Measurements from ENCODE around the gene PLOD1.
"Not testable (repeated sequence)": the region's sequence is repeated elsewhere in the genome, so short reads cannot be mapped to it uniquely, and the experiment has no call there.

Gene PLOD1

DNA sequence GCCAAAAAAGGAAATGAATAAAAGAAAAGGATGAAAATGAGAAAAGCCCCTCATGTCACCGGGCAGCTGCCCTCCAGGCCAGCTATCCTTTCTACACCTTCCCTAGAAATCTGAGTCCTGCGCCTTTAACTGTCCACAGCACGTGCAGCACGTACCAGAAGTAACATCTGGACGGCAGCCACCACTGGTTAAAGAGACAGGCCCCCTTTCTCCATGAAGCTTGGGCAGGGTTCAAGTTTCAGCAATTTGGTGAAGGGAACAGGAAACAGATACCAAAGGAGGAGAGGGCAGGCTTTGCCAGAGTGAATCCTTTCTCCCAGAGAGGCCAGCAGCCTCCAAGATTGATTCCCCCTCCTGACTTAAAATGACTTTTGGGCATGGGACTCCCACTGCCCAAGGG is 4.7 kb upstream of the PLOD1 start:
- in situ Hi-C loops (cut with MboI; ENCODE audit: low sequenced_read_pairs, unreplicated experiment): no loop called here
- DNase-seq (ENCODE audit: low spot score): peak; percentile 68

GRCh38 chr1:11930571-11931445 is 3.7 kb upstream of the PLOD1 start:
- no peak for TF ChIP-seq CTCF (IDR thresholded peaks at IDR 0.05; ENCODE audit: borderline replicate concordance, control extremely low read depth, extremely low read depth, insufficient read depth, missing control alignments)
- no peak for DNase-seq (ENCODE audit: low spot score)
- in situ Hi-C loops (cut with MboI; ENCODE audit: low sequenced_read_pairs, unreplicated experiment): no loop called here

More for the DNA sequence above, 4.7 kb upstream of the PLOD1 start:
- TF ChIP-seq CTCF (IDR thresholded peaks at IDR 0.05; ENCODE audit: borderline replicate concordance, control extremely low read depth, extremely low read depth, insufficient read depth, missing control alignments): no peak

DNA sequence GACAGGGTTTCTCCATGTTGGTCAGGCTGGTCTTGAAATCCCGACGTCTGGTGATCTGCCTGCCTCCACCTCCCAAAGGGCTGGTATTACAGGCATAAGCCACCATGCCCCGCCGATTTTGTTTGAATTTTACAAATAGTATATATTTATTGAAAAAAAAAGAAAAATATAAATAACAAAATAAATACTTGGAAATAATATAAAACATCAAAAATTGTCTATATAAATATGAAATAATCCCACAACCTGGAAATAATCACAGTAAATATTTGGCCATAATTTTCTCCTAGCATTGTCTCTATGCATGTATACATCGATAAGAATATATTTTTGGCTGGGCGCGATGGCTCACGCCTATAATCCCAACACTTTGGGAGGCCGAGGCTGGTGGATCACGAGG is 2.7 kb upstream of the PLOD1 start:
- no peak for TF ChIP-seq CTCF (IDR thresholded peaks at IDR 0.05; ENCODE audit: borderline replicate concordance, control extremely low read depth, extremely low read depth, insufficient read depth, missing control alignments)
- in situ Hi-C loops (cut with MboI; ENCODE audit: low sequenced_read_pairs, unreplicated experiment): no loop called here

DNA sequence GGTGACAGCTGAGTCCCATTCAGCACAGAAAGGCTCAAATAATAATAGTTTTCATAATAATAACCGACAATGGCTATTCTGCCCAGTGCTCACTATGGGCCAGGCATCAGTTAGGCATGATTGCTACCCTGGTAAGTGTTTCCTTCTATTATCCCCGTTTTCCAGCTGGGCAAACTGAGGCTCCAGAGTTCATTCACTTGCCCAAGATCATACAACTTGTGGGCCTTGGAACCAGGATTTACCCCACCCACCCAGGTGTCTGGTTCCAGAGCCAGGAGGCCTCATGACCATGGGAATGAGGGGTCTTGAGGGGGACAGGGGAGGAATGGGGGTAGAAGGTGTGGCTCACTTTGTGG is 518 bp downstream of the PLOD1 start:
- DNase-seq (ENCODE audit: low spot score): no peak
- in situ Hi-C loops (cut with MboI; ENCODE audit: low sequenced_read_pairs, unreplicated experiment): no loop called here
- no peak for TF ChIP-seq CTCF (IDR thresholded peaks at IDR 0.05; ENCODE audit: borderline replicate concordance, control extremely low read depth, extremely low read depth, insufficient read depth, missing control alignments)

More for the DNA sequence above, 2.7 kb upstream of the PLOD1 start:
- DNase-seq (ENCODE audit: low spot score): no peak

DNA sequence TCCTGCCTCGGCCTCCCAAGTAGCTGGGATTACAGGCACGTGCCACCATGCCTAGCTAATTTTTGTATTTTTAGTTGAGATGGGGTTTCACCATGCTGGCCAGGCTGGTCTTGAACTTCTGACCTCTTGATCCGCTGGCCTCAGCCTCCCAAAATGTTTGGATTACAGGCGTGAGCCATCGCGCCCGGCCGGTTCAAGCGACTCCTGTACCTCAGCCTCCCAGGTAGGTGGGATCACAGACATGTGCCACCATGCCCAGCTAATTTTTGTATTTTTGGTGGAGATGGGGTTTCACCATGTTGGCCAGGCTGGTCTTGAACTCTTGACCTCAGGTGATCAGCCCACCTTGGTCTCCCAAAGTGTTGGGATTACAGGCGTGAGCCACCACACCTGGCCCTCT is 1.2 kb downstream of the PLOD1 start:
- DNase-seq (ENCODE audit: low spot score); in situ Hi-C loops (cut with MboI; ENCODE audit: low sequenced_read_pairs, unreplicated experiment): not testable (repeated sequence)

GRCh38 chr1:11938722-11939526 is 4.4 kb downstream of the PLOD1 start:
- in situ Hi-C loops (cut with MboI; ENCODE audit: low sequenced_read_pairs, unreplicated experiment): no loop called here
- no peak for TF ChIP-seq CTCF (IDR thresholded peaks at IDR 0.05; ENCODE audit: borderline replicate concordance, control extremely low read depth, extremely low read depth, insufficient read depth, missing control alignments)
- DNase-seq (ENCODE audit: low spot score): no peak

GRCh38 chr1:11939794-11940193 is 5.3 kb downstream of the PLOD1 start:
- DNase-seq (ENCODE audit: low spot score); in situ Hi-C loops (cut with MboI; ENCODE audit: low sequenced_read_pairs, unreplicated experiment): not testable (repeated sequence)
